GM20000 (cell line): ENCODE results near the gene ZNF407.

Experiments used
- DNase-seq: peaks from one replicate; pipeline ENCODE4 v3.0.0; 2012; ENCODE audit warnings: low spot score
- CTCF ChIP-seq: IDR thresholded peaks from 2 replicates; pipeline ENCODE4 v1.5.1; 2012; ENCODE audit warnings: mild to moderate bottlenecking, control low read depth; ENCODE audit errors: extremely low read depth, missing control alignments

The ZNF407 gene

GRCh38 chr18:75054611-75055010 lies 456.9 kb downstream of the ZNF407 start:
- no peak for TF ChIP-seq CTCF

GRCh38 chr18:75057169-75057960 lies 459.7 kb downstream of the ZNF407 start:
- TF ChIP-seq CTCF = no peak
- no peak for DNase-seq

More at GRCh38 chr18:75054611-75055010, 456.9 kb downstream of the ZNF407 start:
- DNase-seq = no peak

DNA sequence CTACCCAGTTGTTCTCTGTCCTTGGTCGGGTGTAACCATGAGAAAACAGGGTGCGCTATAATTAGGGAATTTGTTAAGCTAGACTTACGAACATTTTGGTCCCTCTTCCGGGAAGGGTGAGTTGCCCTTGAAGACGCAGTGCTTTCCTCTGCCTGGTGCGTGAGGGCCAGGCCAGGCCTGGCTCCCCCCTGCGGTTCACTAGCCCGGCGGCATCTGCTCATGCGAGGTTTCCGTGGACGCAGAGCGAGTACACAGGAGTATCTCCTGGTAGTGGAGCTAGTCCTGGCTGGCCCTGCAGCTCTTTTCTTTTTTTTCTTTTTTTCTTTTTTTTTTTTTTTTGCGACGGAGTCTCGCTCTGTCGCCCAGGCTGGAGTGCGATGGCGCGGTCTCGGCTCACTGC lies 462.5 kb downstream of the ZNF407 start:
- no peak for DNase-seq
- TF ChIP-seq CTCF = no peak

- no peak for TF ChIP-seq CTCF
- no peak for DNase-seq
These were observed 464.7 kb downstream of the ZNF407 start for GRCh38 chr18:75062297-75062886.

GRCh38 chr18:75063196-75063595 lies 465.5 kb downstream of the ZNF407 start:
- no peak for TF ChIP-seq CTCF
- DNase-seq = no peak

DNA sequence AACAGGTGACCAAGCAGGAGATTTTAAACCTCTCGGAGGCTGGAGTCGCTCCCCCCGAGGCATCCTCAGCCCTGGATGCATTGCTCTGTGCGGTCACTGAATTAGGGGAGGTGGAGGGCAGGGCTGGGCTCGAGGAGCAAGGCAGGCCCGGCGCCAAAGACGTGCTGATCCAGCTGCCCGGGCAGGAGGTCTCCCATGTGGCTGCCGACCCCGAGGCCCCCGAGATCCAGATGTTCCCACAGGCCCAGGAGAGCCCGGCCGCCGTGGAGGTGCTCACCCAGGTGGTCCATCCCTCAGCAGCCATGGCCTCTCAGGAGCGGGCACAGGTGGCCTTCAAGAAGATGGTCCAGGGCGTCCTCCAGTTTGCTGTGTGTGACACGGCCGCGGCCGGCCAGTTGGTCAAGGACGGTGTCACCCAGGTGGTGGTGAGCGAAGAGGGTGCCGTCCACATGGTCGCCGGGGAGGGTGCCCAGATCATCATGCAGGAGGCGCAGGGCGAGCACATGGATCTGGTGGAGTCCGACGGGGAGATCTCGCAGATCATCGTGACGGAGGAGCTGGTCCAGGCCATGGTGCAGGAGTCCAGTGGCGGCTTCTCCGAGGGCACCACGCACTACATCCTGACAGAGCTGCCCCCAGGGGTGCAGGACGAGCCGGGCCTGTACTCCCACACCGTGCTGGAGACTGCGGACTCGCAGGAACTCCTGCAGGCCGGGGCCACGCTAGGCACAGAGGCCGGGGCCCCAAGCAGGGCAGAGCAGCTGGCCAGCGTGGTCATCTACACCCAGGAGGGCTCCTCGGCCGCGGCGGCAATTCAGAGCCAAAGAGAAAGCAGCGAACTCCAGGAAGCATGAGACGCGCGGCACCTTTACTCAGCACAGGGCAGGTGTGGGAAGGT lies 466.2 kb downstream of the ZNF407 start:
- DNase-seq = no peak

More for the DNA sequence above, 466.2 kb downstream of the ZNF407 start:
- TF ChIP-seq CTCF = no peak
